CD14-positive monocyte (primary cell): ENCODE results near the gene TNFRSF8. TPM values are rescaled to one million over a fixed set of nuclear protein-coding genes. Genes with fewer than 3 reads are reported as not detected.

Experiments used
- DNase-seq, 3 donors: peaks; one replicate each; pipeline ENCODE4 v3.0.0-alpha.2; 2011 to 2022
- H2AFZ ChIP-seq: 2 replicates; pipeline ENCODE4 v1.6.0; 2012; ENCODE audit warnings: mild to moderate bottlenecking, low read depth, low read length, inconsistent platforms; ENCODE audit not compliant: insufficient read depth, poor library complexity, severe bottlenecking
- H3K27ac ChIP-seq, 2 donors: 1 replicate in 1 of 2; 2 replicates in 1 of 2; pipeline ENCODE4 v1.5.1; 2012 to 2013; ENCODE audit warnings: low read length in 2 of 2, control low read depth in 1 of 2, inconsistent platforms in 1 of 2, low read depth in 1 of 2, mild to moderate bottlenecking in 1 of 2
- H3K27me3 ChIP-seq, 2 donors: one replicate each; pipeline versions ENCODE4 v1.6.0 to v1.6.1; 2011 to 2013; ENCODE audit warnings: low read length in 2 of 2; ENCODE audit not compliant: control insufficient read depth in 2 of 2, insufficient read depth in 2 of 2
- H3K36me3 ChIP-seq, 2 donors: replicated peaks in 1 of 2; 1 replicate in 1 of 2; 2 replicates in 1 of 2; pipeline versions ENCODE4 v1.5.1 to v1.6.1; 2012 to 2013; ENCODE audit warnings: low read length in 2 of 2, control low read depth in 1 of 2, inconsistent platforms in 1 of 2, mild to moderate bottlenecking in 1 of 2; ENCODE audit not compliant: insufficient read depth in 2 of 2, control insufficient read depth in 1 of 2
- H3K4me1 ChIP-seq, 2 donors: 1 replicate in 1 of 2; 2 replicates in 1 of 2; pipeline versions ENCODE4 v1.5.1 to v1.6.1; 2012 to 2013; ENCODE audit warnings: low read length in 2 of 2, control low read depth in 1 of 2, inconsistent platforms in 1 of 2, mild to moderate bottlenecking in 1 of 2, moderate library complexity in 1 of 2; ENCODE audit not compliant: insufficient read depth in 2 of 2, control insufficient read depth in 1 of 2
- H3K4me2 ChIP-seq: replicated peaks from 2 replicates; pipeline ENCODE3; 2012; ENCODE audit warnings: low read length, moderate library complexity, mild to moderate bottlenecking; ENCODE audit not compliant: poor library complexity, severe bottlenecking; ENCODE audit errors: extremely low read depth
- H3K4me3 ChIP-seq, 3 experiments: fragments of 200-600 bp in 1 of 3; sonication (generic) in 1 of 3; replicated peaks in 1 of 3; 1 replicate in 2 of 3; 2 replicates in 1 of 3; pipeline ENCODE4 v1.5.1; 2011 to 2013; ENCODE audit warnings: low read length in 3 of 3, mild to moderate bottlenecking in 3 of 3, control low read depth in 2 of 3, low read depth in 2 of 3, inconsistent platforms in 1 of 3, moderate library complexity in 1 of 3
- H3K79me2 ChIP-seq: 2 replicates; pipeline ENCODE4 v1.6.0; 2012; ENCODE audit warnings: mild to moderate bottlenecking, control low read depth, inconsistent platforms, low read length, moderate library complexity; ENCODE audit not compliant: insufficient read depth
- H3K9ac ChIP-seq: 2 replicates; pipeline ENCODE4 v1.6.0; 2017; ENCODE audit warnings: low read length, mild to moderate bottlenecking; ENCODE audit not compliant: insufficient read depth, poor library complexity, severe bottlenecking
- H3K9me3 ChIP-seq, 2 donors: replicated peaks in 1 of 2; 1 replicate in 1 of 2; 2 replicates in 1 of 2; pipeline versions ENCODE4 v1.5.1 to v1.6.1; 2012 to 2013; ENCODE audit warnings: low read length in 2 of 2, control low read depth in 1 of 2; ENCODE audit not compliant: control insufficient read depth in 1 of 2, insufficient read depth in 1 of 2
- H4K20me1 ChIP-seq: 2 replicates; pipeline ENCODE4 v1.6.0; 2012; ENCODE audit warnings: mild to moderate bottlenecking, low read length, control low read depth, moderate library complexity; ENCODE audit not compliant: insufficient read depth
- H3K27ac Mint-ChIP-seq, 7 donors: one replicate each; pipeline ENCODE4 v1.8.0; 2020; ENCODE audit warnings: mild to moderate bottlenecking in 7 of 7, mixed read lengths in 7 of 7, moderate library complexity in 6 of 7, inconsistent platforms in 2 of 7
- H3K27me3 Mint-ChIP-seq, 3 donors: one replicate each; pipeline ENCODE4 v1.8.0; 2021 to 2022; ENCODE audit warnings: low read depth in 3 of 3, mild to moderate bottlenecking in 3 of 3, mixed read lengths in 3 of 3, moderate library complexity in 3 of 3, inconsistent platforms in 1 of 3
- H3K36me3 Mint-ChIP-seq, 2 donors: one replicate each; pipeline ENCODE4 v1.8.0; 2020; ENCODE audit warnings: mixed read lengths in 2 of 2, inconsistent platforms in 1 of 2, mild to moderate bottlenecking in 1 of 2
- H3K4me1 Mint-ChIP-seq: one replicate; pipeline ENCODE4 v1.8.0; 2020; ENCODE audit warnings: mild to moderate bottlenecking, mixed read lengths
- H3K4me3 Mint-ChIP-seq, 2 donors: one replicate each; pipeline ENCODE4 v1.8.0; 2020; ENCODE audit warnings: mild to moderate bottlenecking in 2 of 2, mixed read lengths in 2 of 2, moderate library complexity in 1 of 2
- H3K9me3 Mint-ChIP-seq, 7 donors: one replicate each; pipeline ENCODE4 v1.8.0; 2020 to 2022; ENCODE audit warnings: mixed read lengths in 7 of 7, mild to moderate bottlenecking in 6 of 7, moderate library complexity in 6 of 7, inconsistent platforms in 2 of 7
- CTCF ChIP-seq: fragments of 200-600 bp; IDR thresholded peaks from one replicate; pipeline ENCODE4 v1.8.0; 2022; ENCODE audit warnings: antibody characterized with exemption, mild to moderate bottlenecking
- WGBS: methylation state at CpG from one replicate; pipeline ENCODE4 v1.1.5; 2013; ENCODE audit warnings: missing lambda C conversion rate; ENCODE audit not compliant: insufficient coverage; 5-methylcytosine and 5-hydroxymethylcytosine counted together
- intact Hi-C, 2 donors: fragments of 100-400 bp; cut with micrococcal nuclease; formaldehyde crosslinking; loops; one replicate each; pipeline versions ENCODE4 v1.15.0 to v1.15.1; 2023
- polyA plus RNA-seq, 3 donors: library from polyadenylated mRNA; depleted of rRNA in 1 of 3; unstranded in 2 of 3; stranded (reverse) in 1 of 3; fragments of 300-500 nt in 2 of 3; fragments of >200 nt in 1 of 3; fragmentation: Illumina TruSeq in 2 of 3; gene quantifications; 1 replicate in 2 of 3; 2 replicates in 1 of 3; pipeline ENCODE4 v1.2.3, GENCODE V29; 2012 to 2021

The TNFRSF8 gene
- polyA plus RNA-seq, 3 donors = 10.9 to 11.9 (median 11.8) TPM

DNA sequence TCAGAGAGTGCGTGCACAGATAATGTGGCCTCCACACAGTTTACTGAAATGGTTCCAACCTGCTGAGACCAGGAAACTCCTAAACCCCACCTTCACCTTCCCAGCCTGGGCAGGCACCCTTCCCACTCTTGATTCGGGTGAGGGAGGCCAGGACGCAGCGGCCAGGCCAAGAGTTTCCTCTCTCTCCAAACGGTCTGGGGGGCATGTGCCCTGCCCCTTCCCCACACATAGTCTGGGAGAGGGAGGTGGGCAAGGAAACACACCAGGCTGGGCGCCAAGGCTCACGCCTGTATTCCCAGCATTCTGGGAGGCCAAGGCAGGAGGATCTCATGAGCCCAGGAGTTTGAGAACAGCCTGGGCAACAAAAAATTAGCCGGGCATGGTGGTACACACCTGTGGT is 9.6 kb downstream of the TNFRSF8 start:
- Mint-ChIP-seq H3K4me3 (no peak overlapping the region), H3K36me3 (no peaks in the 10 kb centered on the region), H3K4me1 (peaks cover 4% of the 10 kb centered on the region), H3K9me3 (peaks cover 0 to 3% (median 0%) of the 10 kb centered on the region in 7 donors), H3K27me3 (peaks cover 5 to 12% (median 5%) of the 10 kb centered on the region in 3 donors), H3K27ac (no peak overlapping the region)
- Histone ChIP-seq H3K27me3 (no peaks in the 10 kb centered on the region), H3K9me3 (no peaks in the 10 kb centered on the region), H2AFZ (no peak overlapping the region), H3K9ac (no peak overlapping the region), H3K36me3 (no peaks in the 10 kb centered on the region), H4K20me1 (no peaks in the 10 kb centered on the region), H3K4me3 (no peak overlapping the region), H3K4me1 (no peaks in the 10 kb centered on the region), H3K79me2 (no peaks in the 10 kb centered on the region), H3K27ac (no peak overlapping the region), H3K4me2 (no peak overlapping the region)
- DNase-seq = no peak
- no peak for TF ChIP-seq CTCF
- intact Hi-C loops = no loop called here
- 100% methylated on average over 4 of the region's 8 CpGs for WGBS

DNA sequence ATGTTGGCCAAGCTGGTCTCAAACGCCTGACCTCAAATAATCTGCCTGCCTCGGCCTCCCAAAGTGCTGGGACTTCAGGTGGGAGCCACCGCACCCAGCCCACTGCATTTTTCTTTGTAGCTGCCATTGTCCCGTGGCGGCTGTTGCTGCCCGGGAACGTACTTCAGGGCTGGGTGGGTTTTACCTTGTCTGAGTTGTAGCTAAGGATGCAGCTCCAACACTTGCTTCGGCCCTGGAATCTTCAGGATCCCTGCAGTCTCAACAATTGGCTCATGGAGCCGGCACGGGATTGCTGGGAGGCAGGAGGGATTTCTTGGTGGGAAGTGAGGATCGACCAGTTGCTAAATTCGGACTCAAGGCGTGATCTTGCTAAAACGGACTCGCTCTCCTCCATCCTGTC is 10.7 kb downstream of the TNFRSF8 start:
- Mint-ChIP-seq H3K4me1 (peaks cover 4% of the 10 kb centered on the region), H3K27me3 (peaks cover 5 to 12% (median 5%) of the 10 kb centered on the region in 3 donors), H3K36me3 (no peaks in the 10 kb centered on the region), H3K9me3 (peaks cover 0 to 3% (median 0%) of the 10 kb centered on the region in 7 donors), H3K4me3 (no peak overlapping the region), H3K27ac (no peak overlapping the region)
- Histone ChIP-seq H3K4me3 (no peak overlapping the region), H3K4me1 (no peaks in the 10 kb centered on the region), H3K4me2 (no peak overlapping the region), H3K27me3 (no peaks in the 10 kb centered on the region), H3K9ac (no peak overlapping the region), H3K36me3 (no peaks in the 10 kb centered on the region), H4K20me1 (no peaks in the 10 kb centered on the region), H2AFZ (no peak overlapping the region), H3K27ac (no peak overlapping the region), H3K79me2 (no peaks in the 10 kb centered on the region), H3K9me3 (no peaks in the 10 kb centered on the region)
- 97% methylated on average over 9 of the region's 15 CpGs for WGBS
- no peak for DNase-seq
- TF ChIP-seq CTCF = no peak
- intact Hi-C loops = no loop called here
